C4-2B (cell line): ENCODE measurements around the gene SLC26A9.

Experiments used
- ZFX ChIP-seq: fragments of 450-650 bp; IDR thresholded peaks from 2 replicates; pipeline ENCODE4 v1.6.1; 2017
- TF ChIP-seq, protein P1 (sequence below): fragments of 450-650 bp; conservative IDR thresholded peaks from 2 replicates; pipeline ENCODE4 v1.5.1; 2017; ENCODE audit warnings: mild to moderate bottlenecking

GRCh38 chr1:205947024-205947423 is 3.8 kb upstream of the SLC26A9 start:
- TF ChIP-seq, protein P1, sequence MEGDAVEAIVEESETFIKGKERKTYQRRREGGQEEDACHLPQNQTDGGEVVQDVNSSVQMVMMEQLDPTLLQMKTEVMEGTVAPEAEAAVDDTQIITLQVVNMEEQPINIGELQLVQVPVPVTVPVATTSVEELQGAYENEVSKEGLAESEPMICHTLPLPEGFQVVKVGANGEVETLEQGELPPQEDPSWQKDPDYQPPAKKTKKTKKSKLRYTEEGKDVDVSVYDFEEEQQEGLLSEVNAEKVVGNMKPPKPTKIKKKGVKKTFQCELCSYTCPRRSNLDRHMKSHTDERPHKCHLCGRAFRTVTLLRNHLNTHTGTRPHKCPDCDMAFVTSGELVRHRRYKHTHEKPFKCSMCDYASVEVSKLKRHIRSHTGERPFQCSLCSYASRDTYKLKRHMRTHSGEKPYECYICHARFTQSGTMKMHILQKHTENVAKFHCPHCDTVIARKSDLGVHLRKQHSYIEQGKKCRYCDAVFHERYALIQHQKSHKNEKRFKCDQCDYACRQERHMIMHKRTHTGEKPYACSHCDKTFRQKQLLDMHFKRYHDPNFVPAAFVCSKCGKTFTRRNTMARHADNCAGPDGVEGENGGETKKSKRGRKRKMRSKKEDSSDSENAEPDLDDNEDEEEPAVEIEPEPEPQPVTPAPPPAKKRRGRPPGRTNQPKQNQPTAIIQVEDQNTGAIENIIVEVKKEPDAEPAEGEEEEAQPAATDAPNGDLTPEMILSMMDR: no peak
- no peak for TF ChIP-seq ZFX
